NCI-H510A treated with DMSO at 0.1 percent for 48 hours (cell line): ENCODE data around the gene CNPY3.

Experiments used
- DNase-seq: peaks from one replicate; lab custom pipeline; 2025; lab: John Stamatoyannopoulos, UW

The CNPY3 gene

GRCh38 chr6:42981836-42982235, 52.6 kb downstream of the CNPY3 start:
- DNase-seq = no peak

- DNase-seq = peak; percentile 99
Measured at GRCh38 chr6:42984001-42984923, 55.0 kb downstream of the CNPY3 start, which contains the start of gene PPP2R5D. PPP2R5D (plus strand) TSS chr6:42984570; CDS start chr6:42984678, 108 bp downstream.

- no peak for DNase-seq
Measured at GRCh38 chr6:42984924-42985475, 55.7 kb downstream of the CNPY3 start.

GRCh38 chr6:42987533-42988451, 58.5 kb downstream of the CNPY3 start:
- no peak for DNase-seq

DNA sequence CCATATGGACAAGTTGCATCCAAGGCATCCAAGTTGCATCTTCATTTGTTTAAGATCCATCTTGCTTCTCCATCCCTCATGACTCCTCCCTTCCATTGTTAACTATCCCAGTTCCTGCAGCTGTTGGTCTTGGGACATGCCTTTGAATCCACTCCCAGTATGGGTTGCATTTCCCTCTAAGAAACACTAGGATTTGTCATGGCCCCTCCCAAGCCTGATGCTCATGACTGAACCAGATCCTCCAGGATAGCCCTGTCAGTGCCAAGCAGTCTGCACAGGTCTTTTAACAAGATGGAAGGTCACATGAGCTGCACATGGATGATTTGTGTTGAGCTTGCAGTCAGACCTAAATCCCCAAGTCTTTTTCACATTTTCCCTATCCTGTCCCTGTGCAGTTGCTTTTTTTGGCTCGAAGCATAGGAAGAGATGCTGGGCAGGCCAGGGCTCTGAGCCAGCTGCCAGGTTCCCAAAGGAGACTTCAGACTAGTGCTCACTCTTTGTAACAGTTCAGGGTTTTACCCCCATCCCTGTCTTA, 59.3 kb downstream of the CNPY3 start:
- no peak for DNase-seq
